IMR-90 (cell line): ENCODE results near the gene PRKD3. TPM values are rescaled to one million over a fixed set of nuclear protein-coding genes. Genes with fewer than 3 reads are reported as not detected.

Experiments
- ATAC-seq: fragments of 200-7000 bp; cut with Tn5 transposase; 2 replicates; pipeline ENCODE4 v1.9.1; 2020; ENCODE audit warnings: low read depth, mild to moderate bottlenecking, moderate library complexity
- BruUV-seq: library from RNA; stranded (reverse); fragments of 400-500 nt; replicated peaks from 2 replicates; lab custom pipeline; 2021; lab: Mats Ljungman, UMichigan
- CTCF ChIA-PET: fragments of 300-600 bp; formaldehyde crosslinking; extraction: SDS; loops from one replicate; lab custom pipeline; 2021; ENCODE audit warnings: antibody characterized with exemption; lab: Yijun Ruan, JAX
- POLR2A ChIA-PET: fragments of 300-600 bp; sonication (Branson Sonifier 250); formaldehyde crosslinking; loops from one replicate; lab custom pipeline; 2022; ENCODE audit warnings: antibody characterized with exemption; ENCODE audit not compliant: unreplicated experiment; lab: Charles Lee
- DNase-seq: peaks from one replicate; pipeline ENCODE4 v3.0.0; 2013
- H2AFZ ChIP-seq: replicated peaks from 2 replicates; pipeline ENCODE3; 2013; ENCODE audit warnings: low read length, mild to moderate bottlenecking; ENCODE audit not compliant: poor library complexity
- H2AK5ac ChIP-seq: 2 replicates; pipeline ENCODE4 v1.6.1; 2013; ENCODE audit warnings: low read depth, low read length, inconsistent platforms
- H2AK9ac ChIP-seq: replicated peaks from 2 replicates; pipeline ENCODE3; 2013; ENCODE audit warnings: mild to moderate bottlenecking, low read depth, low read length, moderate library complexity; ENCODE audit not compliant: poor library complexity
- H2BK120ac ChIP-seq: 2 replicates; pipeline ENCODE4 v1.6.1; 2013; ENCODE audit warnings: low read depth, low read length, inconsistent platforms
- H2BK15ac ChIP-seq: 3 replicates; pipeline ENCODE4 v1.6.1; 2013; ENCODE audit warnings: low read depth, low read length, inconsistent platforms
- H2BK20ac ChIP-seq: 2 replicates; pipeline ENCODE4 v1.6.1; 2013; ENCODE audit warnings: low read depth, mild to moderate bottlenecking, inconsistent platforms, low read length, moderate library complexity
- H2BK5ac ChIP-seq: 2 replicates; pipeline ENCODE4 v1.6.1; 2013; ENCODE audit warnings: mild to moderate bottlenecking, low read depth, low read length, inconsistent platforms; ENCODE audit not compliant: poor library complexity, severe bottlenecking
- H3K14ac ChIP-seq: replicated peaks from 2 replicates; pipeline ENCODE4 v1.6.1; 2013; ENCODE audit warnings: low read depth, low read length, inconsistent platforms
- H3K18ac ChIP-seq: 2 replicates; pipeline ENCODE4 v1.6.1; 2013; ENCODE audit warnings: low read depth, low read length, control low read depth
- H3K23ac ChIP-seq: 2 replicates; pipeline ENCODE4 v1.6.1; 2013; ENCODE audit warnings: low read depth, low read length, inconsistent platforms
- H3K27ac ChIP-seq: 2 replicates; pipeline ENCODE4 v1.5.1; 2013; ENCODE audit warnings: mild to moderate bottlenecking, control low read depth, low read length; ENCODE audit not compliant: insufficient read depth
- H3K27me3 ChIP-seq: 2 replicates; pipeline ENCODE4 v1.6.1; 2013; ENCODE audit warnings: low read length; ENCODE audit not compliant: control insufficient read depth, insufficient read depth
- H3K36me3 ChIP-seq: 2 replicates; pipeline ENCODE4 v1.6.1; 2013; ENCODE audit warnings: low read length, mixed read lengths; ENCODE audit not compliant: control insufficient read depth, insufficient read depth
- H3K4ac ChIP-seq: 2 replicates; pipeline ENCODE4 v1.6.1; 2013; ENCODE audit warnings: low read depth, low read length, inconsistent platforms
- H3K4me1 ChIP-seq: 2 replicates; pipeline ENCODE4 v1.6.1; 2013; ENCODE audit warnings: low read length, mixed read lengths; ENCODE audit not compliant: control insufficient read depth, insufficient read depth
- H3K4me2 ChIP-seq: 2 replicates; pipeline ENCODE4 v1.6.1; 2013; ENCODE audit warnings: low read depth, mild to moderate bottlenecking, control low read depth, low read length, moderate library complexity
- H3K4me3 ChIP-seq: 2 replicates; pipeline ENCODE4 v1.5.1; 2013; ENCODE audit warnings: low read depth, mild to moderate bottlenecking, control low read depth, low read length, moderate library complexity; ENCODE audit not compliant: insufficient read depth
- H3K56ac ChIP-seq: 2 replicates; pipeline ENCODE4 v1.6.1; 2013; ENCODE audit warnings: low read length, inconsistent platforms; ENCODE audit not compliant: insufficient read depth; ENCODE audit errors: extremely low read depth
- H3K79me1 ChIP-seq, 2 experiments: 2 replicates each; pipeline ENCODE4 v1.6.1; 2013; ENCODE audit warnings: low read length in 2 of 2, inconsistent platforms in 1 of 2, low read depth in 1 of 2
- H3K9ac ChIP-seq: 2 replicates; pipeline ENCODE4 v1.6.1; 2013; ENCODE audit warnings: low read depth, low read length, control low read depth
- H3K9me1 ChIP-seq: 2 replicates; pipeline ENCODE4 v1.6.1; 2013; ENCODE audit warnings: low read length, inconsistent platforms; ENCODE audit not compliant: insufficient read depth
- H3K9me3 ChIP-seq: 2 replicates; pipeline ENCODE4 v1.6.1; 2013; ENCODE audit warnings: low read length; ENCODE audit not compliant: control insufficient read depth, insufficient read depth
- H4K20me1 ChIP-seq: 2 replicates; pipeline ENCODE4 v1.6.1; 2013; ENCODE audit warnings: low read length, inconsistent platforms; ENCODE audit not compliant: insufficient read depth
- H4K5ac ChIP-seq: 2 replicates; pipeline ENCODE4 v1.6.1; 2013; ENCODE audit warnings: mild to moderate bottlenecking, low read depth, low read length, control low read depth
- H4K8ac ChIP-seq, 2 experiments: 2 replicates each; pipeline ENCODE4 v1.6.1; 2013; ENCODE audit warnings: low read depth in 2 of 2, low read length in 2 of 2, control low read depth in 1 of 2, inconsistent platforms in 1 of 2
- H4K91ac ChIP-seq: 2 replicates; pipeline ENCODE4 v1.6.1; 2013; ENCODE audit warnings: low read depth, low read length, inconsistent platforms; ENCODE audit not compliant: insufficient read depth
- BHLHE40 ChIP-seq: fragments of 150-350 bp; IDR thresholded peaks from 2 replicates; pipeline ENCODE4 v1.6.1; 2016; ENCODE audit warnings: mild to moderate bottlenecking, low read depth, low read length
- CEBPB ChIP-seq: IDR thresholded peaks from 2 replicates; pipeline ENCODE4 v1.6.1; 2012; ENCODE audit warnings: low read depth, low read length, improper control_type of control experiment
- POLR2A ChIP-seq: IDR thresholded peaks from 2 replicates; pipeline ENCODE4 v1.6.1; 2012; ENCODE audit warnings: mild to moderate bottlenecking, low read depth, low read length
- WGBS, 2 experiments: methylation state at CpG; one replicate each; pipeline versions ENCODE4 v1.1.5 to v1.1.7; 2013; ENCODE audit warnings: missing lambda C conversion rate in 2 of 2; ENCODE audit not compliant: insufficient read length in 1 of 2; ENCODE audit errors: extremely low coverage in 2 of 2; 5-methylcytosine and 5-hydroxymethylcytosine counted together
- dilution Hi-C: fragments of 300-500 bp; cut with HindIII; formaldehyde crosslinking; loops from one replicate; pipeline ENCODE4 v1.14.3; 2018; ENCODE audit warnings: low sequenced_read_pairs; ENCODE audit not compliant: unreplicated experiment
- in situ Hi-C: fragments of 300-500 bp; cut with MboI; formaldehyde crosslinking; loops from 3 replicates; pipeline ENCODE4 v1.14.3; 2019; ENCODE audit warnings: low sequenced_read_pairs, inconsistent platforms, mixed read lengths
- intact Hi-C: fragments of 100-400 bp; cut with micrococcal nuclease; formaldehyde crosslinking; loops from 2 replicates; pipeline ENCODE4 v1.10.0; 2022
- polyA plus RNA-seq, 3 experiments: library from polyadenylated mRNA; depleted of rRNA; stranded (reverse); fragments of >200 nt; gene quantifications; 2 replicates each; pipeline ENCODE4 v1.2.3, GENCODE V29; 2012; ENCODE audit warnings: low replicate concordance in 1 of 3
- total RNA-seq: library from RNA; depleted of rRNA; stranded (reverse); fragments of >200 nt; gene quantifications from 2 replicates; pipeline ENCODE4 v1.2.3, GENCODE V29; 2012
- TF ChIP-seq, protein P1 (sequence below): fragments of 150-350 bp; IDR thresholded peaks from 2 replicates; pipeline ENCODE4 v1.6.1; 2016; ENCODE audit warnings: low read depth, mild to moderate bottlenecking, low read length, moderate library complexity, borderline replicate concordance

The PRKD3 gene
- total and polyA plus RNA-seq, 2 of the 4 experiments (the other 2 are of a cell fraction): 15.8 to 46.4 TPM

DNA sequence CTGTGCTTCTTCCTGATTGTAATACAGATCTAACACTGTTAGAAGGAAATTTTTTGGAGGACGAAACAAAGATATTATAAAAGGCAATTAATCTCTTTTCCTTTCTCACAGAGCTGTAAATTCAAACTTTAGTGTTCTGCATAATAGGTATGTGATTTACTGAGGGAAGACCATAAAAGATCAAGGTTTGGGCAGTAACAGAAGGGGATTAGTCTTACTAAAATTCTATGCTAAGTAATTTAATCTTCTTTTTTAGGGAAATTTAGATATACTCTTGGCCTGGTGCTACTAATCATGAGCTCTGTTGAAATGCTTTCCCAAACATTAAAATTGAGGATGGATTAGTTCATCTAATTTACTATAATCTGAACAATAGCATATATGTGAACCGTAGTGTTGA is 11.0 kb upstream of the PRKD3 start:
- no peak overlapping the region for H2BK20ac ChIP-seq
- H3K56ac ChIP-seq: no peak overlapping the region
- DNase-seq: no peak
- in situ Hi-C loops: no loop called here
- no peak overlapping the region for H2AK5ac ChIP-seq
- H2AFZ ChIP-seq: no peak overlapping the region
- ATAC-seq: no peak
- no peak overlapping the region for H3K23ac ChIP-seq
- H3K4me1 ChIP-seq: no peaks in the 10 kb centered on the region
- H4K20me1 ChIP-seq: no peaks in the 10 kb centered on the region
- no peak overlapping the region for H3K18ac ChIP-seq
- no peak overlapping the region for H3K4me2 ChIP-seq
- no peak overlapping the region for H4K91ac ChIP-seq
- H3K4me3 ChIP-seq: no peak overlapping the region
- TF ChIP-seq POLR2A (no peak), CEBPB (no peak), BHLHE40 (no peak)
- TF ChIP-seq, protein P1, sequence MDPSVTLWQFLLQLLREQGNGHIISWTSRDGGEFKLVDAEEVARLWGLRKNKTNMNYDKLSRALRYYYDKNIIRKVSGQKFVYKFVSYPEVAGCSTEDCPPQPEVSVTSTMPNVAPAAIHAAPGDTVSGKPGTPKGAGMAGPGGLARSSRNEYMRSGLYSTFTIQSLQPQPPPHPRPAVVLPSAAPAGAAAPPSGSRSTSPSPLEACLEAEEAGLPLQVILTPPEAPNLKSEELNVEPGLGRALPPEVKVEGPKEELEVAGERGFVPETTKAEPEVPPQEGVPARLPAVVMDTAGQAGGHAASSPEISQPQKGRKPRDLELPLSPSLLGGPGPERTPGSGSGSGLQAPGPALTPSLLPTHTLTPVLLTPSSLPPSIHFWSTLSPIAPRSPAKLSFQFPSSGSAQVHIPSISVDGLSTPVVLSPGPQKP: no peak
- H4K5ac ChIP-seq: no peak overlapping the region
- H3K9me1 ChIP-seq: no peaks in the 10 kb centered on the region
- H2BK120ac ChIP-seq: no peak overlapping the region
- no peak overlapping the region for H2BK5ac ChIP-seq
- H3K79me1 ChIP-seq: no peaks in the 10 kb centered on the region
- no TSS peak for BruUV-seq
- H2BK15ac ChIP-seq: no peak overlapping the region
- no peak overlapping the region for H3K9ac ChIP-seq
- intact Hi-C loops: no loop called here
- dilution Hi-C loops: no loop called here
- H3K27ac ChIP-seq: no peak overlapping the region
- no peak overlapping the region for H2AK9ac ChIP-seq
- H3K27me3 ChIP-seq: peaks cover 2% of the 10 kb centered on the region; the same call in 1 of the 2 replicates
- POLR2A ChIA-PET: no interaction called here
- H3K9me3 ChIP-seq: no peaks in the 10 kb centered on the region
- H3K4ac ChIP-seq: no peak overlapping the region
- no peak overlapping the region for H3K14ac ChIP-seq
- H3K36me3 ChIP-seq: no peaks in the 10 kb centered on the region
- no peak overlapping the region for H4K8ac ChIP-seq
- no CpG with 5 or more reads among the region's 2 CpGs for WGBS, 2 experiments
- CTCF ChIA-PET: no interaction called here
